ENCODE measurements around the gene PROB1. TPM values are rescaled to one million over a fixed set of nuclear protein-coding genes. Genes with fewer than 3 reads are reported as not detected.

The PROB1 gene
- total and polyA plus RNA-seq, 9 of the 15 experiments (the other 6 are each of a cell fraction or from before 2014, with no cell fraction given), result 0.01 to 1.8 (median 0.47) TPM

- TF ChIP-seq, protein P1, sequence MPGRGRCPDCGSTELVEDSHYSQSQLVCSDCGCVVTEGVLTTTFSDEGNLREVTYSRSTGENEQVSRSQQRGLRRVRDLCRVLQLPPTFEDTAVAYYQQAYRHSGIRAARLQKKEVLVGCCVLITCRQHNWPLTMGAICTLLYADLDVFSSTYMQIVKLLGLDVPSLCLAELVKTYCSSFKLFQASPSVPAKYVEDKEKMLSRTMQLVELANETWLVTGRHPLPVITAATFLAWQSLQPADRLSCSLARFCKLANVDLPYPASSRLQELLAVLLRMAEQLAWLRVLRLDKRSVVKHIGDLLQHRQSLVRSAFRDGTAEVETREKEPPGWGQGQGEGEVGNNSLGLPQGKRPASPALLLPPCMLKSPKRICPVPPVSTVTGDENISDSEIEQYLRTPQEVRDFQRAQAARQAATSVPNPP (IDR thresholded peaks at IDR 0.05; ENCODE audit: borderline replicate concordance, insufficient read depth, insufficient read length), result no peak
- TF ChIP-seq IRF2 (CRISPR knock-in tag; IDR thresholded peaks at IDR 0.05), result no peak
- TF ChIP-seq ZNF24 (IDR thresholded peaks at IDR 0.05), result no peak
- no peak for TF ChIP-seq HDGF (IDR thresholded peaks at IDR 0.05)
- TF ChIP-seq ZBTB26 (CRISPR knock-in tag; IDR thresholded peaks at IDR 0.05), result no peak
- TF ChIP-seq ZZZ3 (IDR thresholded peaks at IDR 0.05), result no peak
- TF ChIP-seq TCF15 (CRISPR knock-in tag; IDR thresholded peaks at IDR 0.05), result no peak
- no peak for TF ChIP-seq DDX20 (tag; IDR thresholded peaks at IDR 0.05; ENCODE audit: low read depth)
- TF ChIP-seq FOS (IDR thresholded peaks at IDR 0.05; ENCODE audit: extremely low read depth, insufficient read length), result no peak
- no peak for TF ChIP-seq SRSF7 (optimal IDR thresholded peaks at IDR 0.05; ENCODE audit: low read depth, low read length)
- TF ChIP-seq MAFG (tag; conservative IDR thresholded peaks at IDR 0.05), result no peak
- no peak for TF ChIP-seq ZNF197 (CRISPR knock-in tag; IDR thresholded peaks at IDR 0.05; ENCODE audit: low read depth)
- TF ChIP-seq HBP1 (CRISPR knock-in tag; IDR thresholded peaks at IDR 0.05), result no peak
- TF ChIP-seq ARID2 (IDR thresholded peaks at IDR 0.05), result no peak
- no peak for TF ChIP-seq ZC3H11A (IDR thresholded peaks at IDR 0.05; ENCODE audit: low read depth, low read length)
- TF ChIP-seq, protein P2, sequence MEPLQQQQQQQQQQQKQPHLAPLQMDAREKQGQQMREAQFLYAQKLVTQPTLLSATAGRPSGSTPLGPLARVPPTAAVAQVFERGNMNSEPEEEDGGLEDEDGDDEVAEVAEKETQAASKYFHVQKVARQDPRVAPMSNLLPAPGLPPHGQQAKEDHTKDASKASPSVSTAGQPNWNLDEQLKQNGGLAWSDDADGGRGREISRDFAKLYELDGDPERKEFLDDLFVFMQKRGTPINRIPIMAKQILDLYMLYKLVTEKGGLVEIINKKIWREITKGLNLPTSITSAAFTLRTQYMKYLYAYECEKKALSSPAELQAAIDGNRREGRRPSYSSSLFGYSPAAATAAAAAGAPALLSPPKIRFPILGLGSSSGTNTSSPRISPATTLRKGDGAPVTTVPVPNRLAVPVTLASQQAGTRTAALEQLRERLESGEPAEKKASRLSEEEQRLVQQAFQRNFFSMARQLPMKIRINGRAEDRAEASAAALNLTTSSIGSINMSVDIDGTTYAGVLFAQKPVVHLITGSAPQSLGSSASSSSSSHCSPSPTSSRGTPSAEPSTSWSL (CRISPR knock-in tag; IDR thresholded peaks at IDR 0.05; ENCODE audit: borderline replicate concordance), result no peak
- TF ChIP-seq, protein P3, sequence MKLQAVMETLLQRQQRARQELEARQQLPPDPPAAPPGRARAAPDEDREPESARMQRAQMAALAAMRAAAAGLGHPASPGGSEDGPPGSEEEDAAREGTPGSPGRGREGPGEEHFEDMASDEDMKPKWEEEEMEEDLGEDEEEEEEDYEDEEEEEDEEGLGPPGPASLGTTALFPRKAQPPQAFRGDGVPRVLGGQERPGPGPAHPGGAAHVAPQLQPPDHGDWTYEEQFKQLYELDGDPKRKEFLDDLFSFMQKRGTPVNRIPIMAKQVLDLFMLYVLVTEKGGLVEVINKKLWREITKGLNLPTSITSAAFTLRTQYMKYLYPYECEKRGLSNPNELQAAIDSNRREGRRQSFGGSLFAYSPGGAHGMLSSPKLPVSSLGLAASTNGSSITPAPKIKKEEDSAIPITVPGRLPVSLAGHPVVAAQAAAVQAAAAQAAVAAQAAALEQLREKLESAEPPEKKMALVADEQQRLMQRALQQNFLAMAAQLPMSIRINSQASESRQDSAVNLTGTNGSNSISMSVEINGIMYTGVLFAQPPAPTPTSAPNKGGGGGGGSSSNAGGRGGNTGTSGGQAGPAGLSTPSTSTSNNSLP (IDR thresholded peaks at IDR 0.05; ENCODE audit: borderline replicate concordance, low read depth, low read length), result no peak
- TF ChIP-seq EZH2 (IDR thresholded peaks at IDR 0.05; ENCODE audit: borderline replicate concordance, low read depth, low read length), result no peak
- no peak for TF ChIP-seq ETS2 (tag; IDR thresholded peaks at IDR 0.05; ENCODE audit: borderline replicate concordance, poor library complexity, severe bottlenecking)
- no peak for TF ChIP-seq SPI1 (IDR thresholded peaks at IDR 0.05; ENCODE audit: borderline replicate concordance, low read depth, low read length)
Observed at GRCh38 chr5:139385061-139386049, 9.5 kb downstream of the PROB1 start (continued).
